Measurements from ENCODE around the gene TBKBP1.
"Not testable (repeated sequence)": the region's sequence is repeated elsewhere in the genome, so short reads cannot be mapped to it uniquely, and the experiment has no call there.

TBKBP1 gene

GRCh38 chr17:47733674-47734410, 39.9 kb downstream of the TBKBP1 start:
- DNase-seq (ENCODE audit: low spot score) = no peak

- no peak for DNase-seq (ENCODE audit: low spot score)
Observed at GRCh38 chr17:47735139-47735464, 41.1 kb downstream of the TBKBP1 start.

- no peak for DNase-seq (ENCODE audit: low spot score)
Observed at GRCh38 chr17:47735536-47736011, 41.6 kb downstream of the TBKBP1 start.

- no peak for DNase-seq (ENCODE audit: low spot score)
Observed at GRCh38 chr17:47736501-47737495, 42.8 kb downstream of the TBKBP1 start.

DNA sequence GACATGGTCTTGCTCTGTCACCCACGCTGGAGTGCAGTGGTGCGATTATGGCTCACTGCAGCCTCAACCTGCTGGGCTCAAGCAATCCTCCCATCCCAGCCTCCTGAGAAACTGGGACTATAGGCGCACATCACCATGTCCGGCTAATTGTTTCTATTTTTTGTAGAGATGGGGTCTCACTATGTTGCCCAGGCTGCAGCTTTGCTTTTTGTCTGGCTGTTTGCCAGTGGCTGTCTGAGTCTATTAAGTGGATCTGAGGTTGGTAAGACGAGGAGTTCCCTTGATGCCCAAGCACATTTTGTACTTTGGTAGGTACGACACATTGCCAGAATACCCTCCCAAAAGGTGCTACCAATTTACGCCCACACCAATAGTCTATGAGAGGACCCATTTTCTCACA, 44.2 kb downstream of the TBKBP1 start:
- no peak for DNase-seq (ENCODE audit: low spot score)

DNA sequence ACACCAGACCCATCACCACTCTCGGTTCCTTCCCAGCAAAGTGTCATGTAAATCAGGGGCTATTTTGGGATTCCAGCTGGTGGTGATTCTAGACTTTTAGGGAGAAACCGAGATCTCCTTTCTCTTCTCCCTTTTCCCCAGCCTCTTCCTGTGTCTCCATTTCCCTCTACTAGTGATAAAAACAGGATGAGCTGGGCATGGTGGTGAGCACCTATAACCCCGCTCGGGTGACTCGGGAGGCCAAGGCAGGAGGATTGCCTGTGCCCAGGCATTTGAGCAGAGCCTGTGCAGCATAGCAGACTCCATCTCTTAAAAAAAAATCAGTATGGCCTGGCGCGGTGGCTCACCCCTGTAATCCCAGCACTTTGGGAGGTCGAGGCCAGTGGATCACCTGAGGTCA, 45.2 kb downstream of the TBKBP1 start:
- DNase-seq (ENCODE audit: low spot score) = no peak

- not testable (repeated sequence) for DNase-seq (ENCODE audit: low spot score)
Observed at GRCh38 chr17:47739945-47740344, 46.0 kb downstream of the TBKBP1 start.

- DNase-seq (ENCODE audit: low spot score) = no peak
Observed at GRCh38 chr17:47741109-47741792, 47.3 kb downstream of the TBKBP1 start.

DNA sequence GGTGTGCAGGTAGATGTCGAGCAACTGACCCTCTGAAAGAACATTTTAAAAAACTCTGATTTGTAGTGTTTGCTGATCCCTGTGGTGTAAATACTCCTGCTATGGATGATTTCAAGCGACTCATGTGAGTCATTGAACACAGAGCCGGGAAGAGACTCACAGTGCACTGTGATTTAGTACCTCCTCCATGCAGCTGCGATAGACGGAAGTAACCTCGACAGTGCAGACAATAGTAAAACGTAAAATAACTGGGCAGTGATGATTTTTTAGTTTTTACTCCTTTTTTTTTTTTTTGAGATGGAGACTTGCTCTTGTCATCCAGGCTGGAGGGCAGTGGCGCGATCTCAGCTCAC, 47.8 kb downstream of the TBKBP1 start:
- no peak for DNase-seq (ENCODE audit: low spot score)

GRCh38 chr17:47742319-47743181, 48.6 kb downstream of the TBKBP1 start:
- no peak for DNase-seq (ENCODE audit: low spot score)

DNA sequence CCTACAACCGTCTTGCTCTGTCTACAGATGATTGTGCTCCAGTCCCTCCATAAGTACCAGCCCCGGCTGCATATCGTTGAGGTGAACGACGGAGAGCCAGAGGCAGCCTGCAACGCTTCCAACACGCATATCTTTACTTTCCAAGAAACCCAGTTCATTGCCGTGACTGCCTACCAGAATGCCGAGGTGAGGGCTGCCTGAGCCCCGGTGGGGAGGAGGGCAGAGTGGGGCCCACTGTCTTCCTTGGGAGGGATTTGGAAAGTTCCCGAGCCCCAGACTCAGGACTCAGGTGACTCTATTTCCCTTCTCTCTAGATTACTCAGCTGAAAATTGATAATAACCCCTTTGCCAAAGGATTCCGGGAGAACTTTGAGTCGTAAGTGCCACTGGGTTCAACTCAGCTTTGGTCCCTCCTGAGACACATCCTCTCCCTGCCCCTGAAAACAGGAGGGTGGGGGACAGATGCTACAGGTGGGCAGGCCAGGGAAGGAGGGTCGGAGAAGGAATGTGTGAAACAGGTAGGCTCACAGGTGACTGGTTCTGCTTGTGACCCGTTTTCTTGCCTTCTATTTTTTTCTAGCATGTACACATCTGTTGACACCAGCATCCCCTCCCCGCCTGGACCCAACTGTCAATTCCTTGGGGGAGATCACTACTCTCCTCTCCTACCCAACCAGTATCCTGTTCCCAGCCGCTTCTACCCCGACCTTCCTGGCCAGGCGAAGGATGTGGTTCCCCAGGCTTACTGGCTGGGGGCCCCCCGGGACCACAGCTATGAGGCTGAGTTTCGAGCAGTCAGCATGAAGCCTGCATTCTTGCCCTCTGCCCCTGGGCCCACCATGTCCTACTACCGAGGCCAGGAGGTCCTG, 50.4 kb downstream of the TBKBP1 start:
- DNase-seq (ENCODE audit: low spot score) = no peak

GRCh38 chr17:47745037-47745380, 51.0 kb downstream of the TBKBP1 start:
- DNase-seq (ENCODE audit: low spot score) = no peak

GRCh38 chr17:47751471-47751870, 57.5 kb downstream of the TBKBP1 start:
- DNase-seq (ENCODE audit: low spot score) = no peak

- DNase-seq (ENCODE audit: low spot score) = no peak
Observed at GRCh38 chr17:47757386-47757785, 63.4 kb downstream of the TBKBP1 start.

DNA sequence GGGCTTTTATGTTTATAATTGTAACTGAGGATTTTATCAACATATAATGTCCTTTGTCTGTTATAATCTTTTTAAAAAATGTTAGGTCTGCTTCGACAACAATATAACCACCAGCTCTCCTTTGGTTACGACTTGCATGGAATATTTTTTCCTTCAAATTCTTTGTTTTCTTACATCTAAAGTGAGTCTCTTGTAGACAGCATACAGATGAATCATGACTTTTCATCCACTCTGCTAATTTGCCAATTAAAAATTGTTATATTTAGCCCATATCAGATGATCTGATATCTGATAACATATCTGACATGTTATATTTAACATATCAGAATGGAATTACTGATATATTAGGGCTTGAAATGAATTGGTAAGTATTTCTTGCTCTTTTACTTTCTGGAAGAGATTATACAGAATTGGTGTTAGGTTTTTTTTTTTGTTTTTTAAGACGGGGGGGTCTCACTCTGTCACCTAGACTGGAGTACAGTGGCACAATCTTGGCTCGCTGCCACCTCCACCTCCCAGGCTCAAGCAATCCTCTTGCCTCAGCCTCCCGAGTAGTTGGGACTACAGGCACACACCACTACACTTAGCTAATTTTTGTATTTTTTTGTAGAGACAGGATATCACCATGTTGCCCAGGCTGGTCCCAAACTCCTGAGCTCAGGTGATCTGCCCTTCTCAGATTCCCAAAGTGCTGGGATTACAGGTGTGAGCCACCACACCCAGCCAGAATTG, 66.6 kb downstream of the TBKBP1 start:
- no peak for DNase-seq (ENCODE audit: low spot score)
